ENCODE data around the gene CDS2.

- TF ChIP-seq, protein P1, sequence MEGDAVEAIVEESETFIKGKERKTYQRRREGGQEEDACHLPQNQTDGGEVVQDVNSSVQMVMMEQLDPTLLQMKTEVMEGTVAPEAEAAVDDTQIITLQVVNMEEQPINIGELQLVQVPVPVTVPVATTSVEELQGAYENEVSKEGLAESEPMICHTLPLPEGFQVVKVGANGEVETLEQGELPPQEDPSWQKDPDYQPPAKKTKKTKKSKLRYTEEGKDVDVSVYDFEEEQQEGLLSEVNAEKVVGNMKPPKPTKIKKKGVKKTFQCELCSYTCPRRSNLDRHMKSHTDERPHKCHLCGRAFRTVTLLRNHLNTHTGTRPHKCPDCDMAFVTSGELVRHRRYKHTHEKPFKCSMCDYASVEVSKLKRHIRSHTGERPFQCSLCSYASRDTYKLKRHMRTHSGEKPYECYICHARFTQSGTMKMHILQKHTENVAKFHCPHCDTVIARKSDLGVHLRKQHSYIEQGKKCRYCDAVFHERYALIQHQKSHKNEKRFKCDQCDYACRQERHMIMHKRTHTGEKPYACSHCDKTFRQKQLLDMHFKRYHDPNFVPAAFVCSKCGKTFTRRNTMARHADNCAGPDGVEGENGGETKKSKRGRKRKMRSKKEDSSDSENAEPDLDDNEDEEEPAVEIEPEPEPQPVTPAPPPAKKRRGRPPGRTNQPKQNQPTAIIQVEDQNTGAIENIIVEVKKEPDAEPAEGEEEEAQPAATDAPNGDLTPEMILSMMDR (IDR thresholded peaks at IDR 0.05): no peak
- no peak for TF ChIP-seq POLR2A (IDR thresholded peaks at IDR 0.05)
- TF ChIP-seq POLR2AphosphoS5 (IDR thresholded peaks at IDR 0.05): peak; percentile 21
- TF ChIP-seq EP300 (IDR thresholded peaks at IDR 0.05): no peak
Observed at GRCh38 chr20:5080384-5080877, 46.4 kb upstream of the CDS2 start.
